GM12872 (cell line): ENCODE data around the gene ARL14EPL.

Experiments used
- TF ChIP-seq, protein P1 (sequence below): IDR thresholded peaks from 3 replicates; pipeline ENCODE4 v1.5.1; 2011; ENCODE audit warnings: low read depth, mild to moderate bottlenecking, low read length, moderate library complexity; ENCODE audit not compliant: insufficient read depth

The ARL14EPL gene

DNA sequence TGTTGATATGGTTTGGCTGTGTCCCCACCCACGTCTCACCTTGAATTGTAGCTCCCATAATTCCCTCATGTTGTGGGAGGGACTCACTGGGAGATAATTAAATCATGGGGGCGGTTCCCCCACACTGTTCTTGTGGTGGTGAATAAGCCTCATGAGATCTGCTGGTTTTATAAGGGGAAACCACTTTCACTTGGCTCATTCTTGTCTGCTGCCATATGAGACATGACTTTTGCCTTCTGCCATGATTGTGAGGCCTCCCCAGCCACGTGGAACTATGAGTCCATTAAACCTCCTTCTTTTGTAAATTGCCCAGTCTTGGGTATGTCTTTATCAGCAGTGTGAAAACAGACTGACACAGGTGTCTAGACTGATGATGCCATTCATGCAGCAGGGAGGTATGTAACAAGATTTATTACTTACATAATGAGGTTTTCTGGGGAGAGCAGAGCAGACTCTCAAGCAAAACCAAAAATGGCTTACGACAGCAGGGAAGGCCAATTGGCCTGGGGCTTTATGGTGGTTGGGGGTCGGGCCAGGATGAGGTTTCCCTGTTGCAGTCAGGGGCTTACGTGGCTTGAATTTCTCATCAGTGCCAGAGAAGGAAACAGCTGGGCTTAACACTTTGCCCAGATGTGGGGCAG lies 43.0 kb downstream of the ARL14EPL start:
- TF ChIP-seq, protein P1, sequence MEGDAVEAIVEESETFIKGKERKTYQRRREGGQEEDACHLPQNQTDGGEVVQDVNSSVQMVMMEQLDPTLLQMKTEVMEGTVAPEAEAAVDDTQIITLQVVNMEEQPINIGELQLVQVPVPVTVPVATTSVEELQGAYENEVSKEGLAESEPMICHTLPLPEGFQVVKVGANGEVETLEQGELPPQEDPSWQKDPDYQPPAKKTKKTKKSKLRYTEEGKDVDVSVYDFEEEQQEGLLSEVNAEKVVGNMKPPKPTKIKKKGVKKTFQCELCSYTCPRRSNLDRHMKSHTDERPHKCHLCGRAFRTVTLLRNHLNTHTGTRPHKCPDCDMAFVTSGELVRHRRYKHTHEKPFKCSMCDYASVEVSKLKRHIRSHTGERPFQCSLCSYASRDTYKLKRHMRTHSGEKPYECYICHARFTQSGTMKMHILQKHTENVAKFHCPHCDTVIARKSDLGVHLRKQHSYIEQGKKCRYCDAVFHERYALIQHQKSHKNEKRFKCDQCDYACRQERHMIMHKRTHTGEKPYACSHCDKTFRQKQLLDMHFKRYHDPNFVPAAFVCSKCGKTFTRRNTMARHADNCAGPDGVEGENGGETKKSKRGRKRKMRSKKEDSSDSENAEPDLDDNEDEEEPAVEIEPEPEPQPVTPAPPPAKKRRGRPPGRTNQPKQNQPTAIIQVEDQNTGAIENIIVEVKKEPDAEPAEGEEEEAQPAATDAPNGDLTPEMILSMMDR, result no peak

GRCh38 chr5:116076496-116076895 lies 44.2 kb downstream of the ARL14EPL start:
- TF ChIP-seq, protein P1, result no peak

DNA sequence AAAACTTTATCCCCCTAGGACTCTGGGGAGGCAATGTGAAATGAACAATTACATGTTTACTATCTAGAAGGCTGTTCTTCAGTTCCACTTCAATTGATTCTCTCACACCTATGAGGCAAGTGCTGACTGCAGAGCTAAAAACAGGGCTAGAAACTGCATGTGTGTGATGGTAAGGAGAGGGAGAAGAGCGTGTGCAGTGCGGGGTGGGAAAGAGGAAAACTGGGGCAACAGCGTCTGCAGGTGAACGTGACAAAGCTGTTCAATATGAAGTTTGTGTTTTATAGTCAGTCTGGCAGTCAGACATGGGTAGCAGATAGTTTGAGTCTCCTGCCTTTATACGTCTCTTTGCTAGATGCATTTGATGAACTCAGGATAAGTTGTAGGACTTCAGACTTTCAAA lies 45.9 kb downstream of the ARL14EPL start:
- TF ChIP-seq, protein P1, result no peak

GRCh38 chr5:116084287-116084691 lies 52.0 kb downstream of the ARL14EPL start:
- TF ChIP-seq, protein P1, result no peak

DNA sequence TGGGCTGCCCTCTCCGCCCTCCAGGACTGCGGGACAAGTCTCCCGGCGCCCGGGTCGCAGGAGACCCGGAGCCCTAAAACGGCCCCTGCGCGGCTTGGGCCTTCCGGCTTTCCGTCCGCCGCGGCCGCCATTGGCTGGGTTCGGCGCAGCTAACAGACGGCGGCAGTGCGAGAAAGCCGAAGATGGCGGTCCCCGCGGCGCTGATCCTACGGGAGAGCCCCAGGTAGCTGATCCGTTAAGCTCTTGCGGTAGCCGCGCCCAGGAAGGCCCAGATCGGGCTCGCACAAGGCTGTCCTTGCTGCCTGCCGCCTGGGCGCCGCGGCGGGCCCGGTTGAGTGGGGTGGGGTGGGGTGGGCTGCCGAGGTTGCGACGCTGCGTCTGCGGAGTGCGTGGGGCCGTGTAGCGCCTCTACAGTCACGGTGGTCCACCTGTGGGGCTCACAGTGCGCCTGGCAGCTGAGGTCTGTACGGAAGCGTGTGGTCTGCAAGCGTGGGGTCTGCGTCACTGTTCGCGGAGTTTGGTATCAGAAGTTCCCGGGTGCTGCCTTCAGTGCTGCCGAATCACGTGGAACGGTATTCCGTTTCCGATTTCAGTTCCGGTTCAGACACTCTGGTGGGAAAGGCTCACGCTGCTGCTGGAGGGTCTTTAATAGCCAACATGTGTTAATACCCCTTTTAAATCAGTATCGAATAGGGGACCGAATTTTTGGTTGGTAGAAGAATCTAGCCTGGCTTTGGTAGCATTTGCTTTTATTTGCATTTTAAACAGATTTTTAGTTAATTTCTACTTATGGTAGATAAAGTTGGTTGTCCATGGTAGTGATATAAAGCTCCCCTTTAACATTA lies 52.8 kb downstream of the ARL14EPL start, which contains the start of gene COMMD10:
COMMD10 (plus strand) TSS at position 155 of the 845 bp plus-strand sequence.
- TF ChIP-seq, protein P1, result no peak

- TF ChIP-seq, protein P1, result no peak
Measured at GRCh38 chr5:116088062-116088461, 55.8 kb downstream of the ARL14EPL start.

- TF ChIP-seq, protein P1, result no peak
Measured at GRCh38 chr5:116090302-116090701, 58.0 kb downstream of the ARL14EPL start.
